Adrenal gland (tissue), 12 donors: Measurements from ENCODE around the gene TLR5. TPM values are rescaled to one million over a fixed set of nuclear protein-coding genes. Genes with fewer than 3 reads are reported as not detected.

Experiments used
- DNase-seq, 7 donors: peaks; one replicate each; pipeline ENCODE4 v3.0.0-alpha.2; 2019 to 2020
- H3K27ac ChIP-seq, 5 donors: fragments of 200-600 bp; sonication (generic) in 4 of 5; 1 replicate in 3 of 5; 2 replicates in 2 of 5; pipeline versions ENCODE4 v1.5.1 to v1.8.0; 2016 to 2020; ENCODE audit warnings: mild to moderate bottlenecking in 1 of 5
- H3K27me3 ChIP-seq: fragments of 200-600 bp; 2 replicates; pipeline ENCODE4 v1.8.0; 2021
- H3K36me3 ChIP-seq, 2 donors: fragments of 200-600 bp; replicated peaks in 1 of 2; 1 replicate in 1 of 2; 2 replicates in 1 of 2; pipeline versions ENCODE4 v1.5.1 to v1.8.0; 2018 to 2022
- H3K4me1 ChIP-seq, 2 donors: fragments of 200-600 bp; replicated peaks in 1 of 2; 1 replicate in 1 of 2; 2 replicates in 1 of 2; pipeline versions ENCODE4 v1.5.1 to v1.8.0; 2018 to 2021
- H3K4me3 ChIP-seq, 4 donors: fragments of 200-600 bp; sonication (generic) in 3 of 4; one replicate each; pipeline ENCODE4 v1.5.1; 2016 to 2018
- H3K9me3 ChIP-seq, 3 donors: fragments of 200-600 bp; sonication (generic) in 1 of 3; replicated peaks in 1 of 3; 1 replicate in 2 of 3; 2 replicates in 1 of 3; pipeline versions ENCODE4 v1.5.1 to v1.8.0; 2016 to 2021
- CTCF ChIP-seq, 6 experiments: fragments of 450-650 bp in 4 of 6; fragments of 200-600 bp in 2 of 6; sonication (generic) in 1 of 6; IDR thresholded peaks; 1 replicate in 5 of 6; 2 replicates in 1 of 6; pipeline versions ENCODE4 v1.5.1 to v1.8.0; 2016 to 2021; ENCODE audit warnings: antibody characterized with exemption in 6 of 6, mild to moderate bottlenecking in 2 of 6, moderate library complexity in 1 of 6
- POLR2A ChIP-seq, 2 donors: fragments of 450-650 bp; IDR thresholded peaks; one replicate each; pipeline ENCODE4 v1.6.1; 2017; ENCODE audit warnings: antibody characterized with exemption in 2 of 2, mild to moderate bottlenecking in 2 of 2, moderate library complexity in 1 of 2
- WGBS, 4 donors: extraction: QIAGEN DNeasy Blood & Tissue Kit in 2 of 4; methylation state at CpG; one replicate each; pipeline versions ENCODE4 v1.1.5 to v1.1.7; 2013 to 2017; 5-methylcytosine and 5-hydroxymethylcytosine counted together
- intact Hi-C, 2 donors: fragments of 100-400 bp; cut with DNase I; formaldehyde crosslinking; loops; one replicate each; pipeline versions ENCODE4 v1.14.1 to v1.15.0; 2022 to 2023
- polyA plus RNA-seq, 3 donors: library from polyadenylated mRNA; stranded (reverse); fragments of 200-250 nt in 2 of 3; fragments of 350-450 nt in 1 of 3; fragmentation: Illumina TruSeq in 1 of 3; extraction: RNeasy Lipid Tissue Mini Kit (QIAGEN cat#74804) in 1 of 3; gene quantifications; one replicate each; pipeline ENCODE4 v1.2.3, GENCODE V29; 2013 to 2014
- total RNA-seq, 9 donors: library from RNA; depleted of rRNA in 4 of 9; stranded (reverse); fragments of >200 nt in 4 of 9; fragments of 120-200 nt in 1 of 9; fragmentation: NEBNext Ultra II Directional in 1 of 9; extraction: Animal tissue kit (Norgen Biotek cat#: 25700) in 1 of 9; gene quantifications; one replicate each; pipeline versions ENCODE4 v1.1.0 to v1.2.4, GENCODE V29; 2013 to 2023
- donor health status: healthy with polysubstance abuse.
- donor health status: Bipolar disorder and iron deficiency.
- donor health status: DM: yes; HTN: yes; CAD: no.
- donor health status: DM: no; HTN: no; CAD: no.
- donor health status: DM: no; HTN: no; CAD: no.
- donor health status: DM: yes; HTN: yes; CAD: no.

The TLR5 gene
- total and polyA plus RNA-seq, 12 donors: 0.33 to 11.5 (median 4.7) TPM

DNA sequence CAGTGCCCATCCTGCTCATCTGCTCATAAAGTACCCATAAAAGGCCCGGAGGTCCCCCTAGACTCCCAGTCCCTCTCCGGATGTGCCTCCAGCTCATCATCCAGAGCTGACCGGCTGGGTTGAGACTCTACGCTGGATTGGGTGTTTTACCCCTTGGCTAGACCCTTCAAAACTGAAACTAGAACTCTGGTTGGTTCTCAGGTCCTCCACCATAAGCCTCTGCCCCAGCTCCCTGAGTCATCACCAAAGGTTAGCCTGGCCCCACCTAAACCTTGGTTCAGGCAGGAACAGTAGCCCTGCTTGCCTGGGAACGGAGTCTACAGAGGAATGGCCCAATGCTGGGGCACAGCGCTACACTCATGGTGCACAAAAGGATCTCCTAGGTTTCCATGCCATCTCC lies 75.1 kb downstream of the TLR5 start:
- TF ChIP-seq POLR2A (IDR thresholded peaks at IDR 0.05) (no peak), CTCF (IDR thresholded peaks at IDR 0.05) (no peak)
- Histone ChIP-seq H3K9me3 (no peaks in the 10 kb centered on the region), H3K4me1 (no peaks in the 10 kb centered on the region), H3K4me3 (no peak overlapping the region), H3K27ac (no peak overlapping the region), H3K36me3 (no peaks in the 10 kb centered on the region), H3K27me3 (no peaks in the 10 kb centered on the region)
- 95 to 98% (median 96%) methylated on average over 5 to 6 of the region's 6 CpGs for WGBS, 4 donors
- intact Hi-C loops: no loop called here
- DNase-seq: no peak

DNA sequence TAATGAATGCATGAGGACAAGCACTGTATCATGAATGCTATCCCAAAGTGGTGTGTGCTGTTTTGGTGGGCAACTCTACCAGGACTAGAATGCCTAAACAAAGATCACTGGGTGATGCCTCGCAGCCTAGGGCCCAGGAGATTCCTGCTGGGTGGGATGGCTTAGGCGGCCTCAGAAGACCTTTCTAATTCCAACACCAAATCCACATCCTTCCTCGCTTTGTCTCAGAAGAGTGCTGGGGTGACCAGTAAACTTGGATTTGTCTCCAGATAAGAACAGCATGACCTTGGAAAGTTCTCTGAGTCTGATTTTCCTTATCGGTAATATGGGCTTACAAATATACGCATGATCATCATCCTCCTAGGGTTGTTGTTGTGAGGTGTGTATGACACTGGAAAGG lies 76.6 kb downstream of the TLR5 start:
- Histone ChIP-seq H3K27ac (no peak overlapping the region), H3K36me3 (no peaks in the 10 kb centered on the region), H3K27me3 (no peaks in the 10 kb centered on the region), H3K4me3 (no peak overlapping the region), H3K9me3 (no peaks in the 10 kb centered on the region), H3K4me1 (no peaks in the 10 kb centered on the region)
- TF ChIP-seq CTCF (IDR thresholded peaks at IDR 0.05): no peak
- no peak for TF ChIP-seq POLR2A (IDR thresholded peaks at IDR 0.05)
- WGBS, 4 donors: 67 to 87% (median 72%) methylated on average over 5 of the region's 5 CpGs
- no peak for DNase-seq
- intact Hi-C loops: no loop called here

GRCh38 chr1:223062177-223062576 lies 80.9 kb downstream of the TLR5 start:
- H3K27ac ChIP-seq: no peak overlapping the region
- TF ChIP-seq POLR2A (IDR thresholded peaks at IDR 0.05) (no peak), CTCF (IDR thresholded peaks at IDR 0.05) (no peak)
- no peaks in the 10 kb centered on the region for H3K9me3 ChIP-seq
- no peaks in the 10 kb centered on the region for H3K36me3 ChIP-seq
- intact Hi-C loops: no loop called here
- no peak for DNase-seq
- WGBS, 4 donors: 46 to 76% (median 60%) methylated on average over 3 of the region's 3 CpGs
- H3K4me3 ChIP-seq: no peak overlapping the region
- H3K27me3 ChIP-seq: no peaks in the 10 kb centered on the region
- no peaks in the 10 kb centered on the region for H3K4me1 ChIP-seq

GRCh38 chr1:223059526-223059925 lies 83.5 kb downstream of the TLR5 start:
- Histone ChIP-seq H3K27me3 (no peaks in the 10 kb centered on the region), H3K27ac (no peak overlapping the region), H3K36me3 (no peaks in the 10 kb centered on the region), H3K9me3 (no peaks in the 10 kb centered on the region), H3K4me3 (no peak overlapping the region), H3K4me1 (no peaks in the 10 kb centered on the region)
- no peak for TF ChIP-seq CTCF (IDR thresholded peaks at IDR 0.05)
- no peak for DNase-seq
- intact Hi-C loops: no loop called here
- WGBS, 4 donors: 88 to 94% (median 91%) methylated on average over 9 of the region's 9 CpGs

Other genes starting within 250 kb of the TLR5 start
- 10 to 100 TPM in 1 of 9 donors, 1 to 10 TPM in 8; 1.5 to 11.8 (median 6.5) TPM for gene SUSD4, start 220.9 kb upstream of the TLR5 start, total RNA-seq
- gene SUSD4, start 220.9 kb upstream of the TLR5 start, polyA plus RNA-seq: 10 to 100 TPM in 2 of 3 donors, 1 to 10 TPM in 1; 7.1 to 26.9 (median 12.6) TPM